ENCODE data around the gene ZHX3.

Gene ZHX3

GRCh38 chr20:41222703-41223102, 94.8 kb downstream of the ZHX3 start:
- DNase-seq (ENCODE audit: low read depth): no peak

GRCh38 chr20:41222296-41222695, 95.2 kb downstream of the ZHX3 start:
- no peak for DNase-seq (ENCODE audit: low read depth)

GRCh38 chr20:41221614-41222218, 95.8 kb downstream of the ZHX3 start:
- no peak for DNase-seq (ENCODE audit: low read depth)

- DNase-seq (ENCODE audit: low read depth): no peak
Observed at GRCh38 chr20:41219824-41220223, 97.7 kb downstream of the ZHX3 start.

- no peak for DNase-seq (ENCODE audit: low read depth)
Observed at GRCh38 chr20:41218466-41218865, 99.1 kb downstream of the ZHX3 start.

- no peak for DNase-seq (ENCODE audit: low read depth)
Observed at GRCh38 chr20:41217422-41217821, 100.1 kb downstream of the ZHX3 start.

- no peak for DNase-seq (ENCODE audit: low read depth)
Observed at GRCh38 chr20:41214666-41215065, 102.9 kb downstream of the ZHX3 start.

GRCh38 chr20:41214202-41214601, 103.3 kb downstream of the ZHX3 start:
- no peak for DNase-seq (ENCODE audit: low read depth)

- no peak for DNase-seq (ENCODE audit: low read depth)
Observed at GRCh38 chr20:41213150-41213820, 104.2 kb downstream of the ZHX3 start.

- no peak for DNase-seq (ENCODE audit: low read depth)
Observed at GRCh38 chr20:41205313-41205712, 112.2 kb downstream of the ZHX3 start.

- DNase-seq (ENCODE audit: low read depth): no peak
Observed at GRCh38 chr20:41204304-41205265, 112.9 kb downstream of the ZHX3 start.

GRCh38 chr20:41203660-41204059, 113.9 kb downstream of the ZHX3 start:
- DNase-seq (ENCODE audit: low read depth): no peak

- no peak for DNase-seq (ENCODE audit: low read depth)
Observed at GRCh38 chr20:41202426-41202825, 115.1 kb downstream of the ZHX3 start.

- DNase-seq (ENCODE audit: low read depth): no peak
Observed at GRCh38 chr20:41201760-41202159, 115.8 kb downstream of the ZHX3 start.

GRCh38 chr20:41200446-41201202, 116.9 kb downstream of the ZHX3 start:
- no peak for DNase-seq (ENCODE audit: low read depth)

- DNase-seq (ENCODE audit: low read depth): no peak
Observed at GRCh38 chr20:41198443-41198842, 119.1 kb downstream of the ZHX3 start.

GRCh38 chr20:41196653-41197225, 120.8 kb downstream of the ZHX3 start:
- no peak for DNase-seq (ENCODE audit: low read depth)

- no peak for DNase-seq (ENCODE audit: low read depth)
Observed at GRCh38 chr20:41192575-41192974, 125.0 kb downstream of the ZHX3 start.

GRCh38 chr20:41191562-41192500, 125.7 kb downstream of the ZHX3 start:
- no peak for DNase-seq (ENCODE audit: low read depth)

GRCh38 chr20:41187668-41188067, 129.9 kb downstream of the ZHX3 start:
- DNase-seq (ENCODE audit: low read depth): no peak
